Right ventricle myocardium superior (tissue), 1 donor: ENCODE data around the gene C1orf94. TPM values are rescaled to one million over a fixed set of nuclear protein-coding genes. Genes with fewer than 3 reads are reported as not detected.

Experiments used
- ATAC-seq: fragments of 200-7000 bp; cut with Tn5 transposase; one replicate; pipeline ENCODE4 v1.9.1; 2020; ENCODE audit warnings: mild to moderate bottlenecking; ENCODE audit not compliant: poor library complexity
- DNase-seq: peaks from one replicate; pipeline ENCODE4 v3.0.0-alpha.2; 2020
- intact Hi-C: fragments of 100-400 bp; cut with DNase I; formaldehyde crosslinking; loops from one replicate; pipeline ENCODE4 v1.11.2; 2022
- total RNA-seq: library from RNA; stranded (reverse); fragmentation: NEBNext Ultra II Directional; extraction: Animal tissue kit (Norgen Biotek cat#: 25700); gene quantifications from one replicate; pipeline ENCODE4 v1.2.1, GENCODE V29; 2021
- donor health status: DM: no; HTN: yes; CAD: no; lungs with severe emphysema.

C1orf94 gene
- total RNA-seq, 1 donor from 2014 or later = not detected

DNA sequence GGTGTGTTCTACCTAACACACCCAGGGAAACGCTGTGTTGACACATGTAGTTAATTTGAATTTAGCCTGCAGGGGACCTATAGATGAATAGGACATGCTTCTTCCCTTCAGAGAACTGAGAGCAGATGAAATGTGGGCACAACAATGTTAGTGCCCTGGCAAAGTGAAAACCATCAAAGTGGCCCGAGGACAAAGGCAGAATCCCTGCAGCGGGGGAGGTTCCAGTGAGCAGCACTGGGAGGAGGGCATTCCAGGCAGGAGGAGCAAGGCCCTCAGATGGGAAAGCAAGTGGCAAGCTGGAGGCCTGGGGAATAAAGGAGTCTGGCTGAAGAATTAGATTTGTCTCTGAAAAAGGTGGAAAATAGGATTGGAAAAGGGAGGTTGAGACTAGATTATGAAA is 37.2 kb downstream of the C1orf94 start:
- DNase-seq (no peak), ATAC-seq (no peak)
- intact Hi-C loops = no loop called here

GRCh38 chr1:34231441-34231840 is 54.7 kb downstream of the C1orf94 start:
- intact Hi-C loops = no loop called here
- no peak for ATAC-seq
- DNase-seq = no peak

DNA sequence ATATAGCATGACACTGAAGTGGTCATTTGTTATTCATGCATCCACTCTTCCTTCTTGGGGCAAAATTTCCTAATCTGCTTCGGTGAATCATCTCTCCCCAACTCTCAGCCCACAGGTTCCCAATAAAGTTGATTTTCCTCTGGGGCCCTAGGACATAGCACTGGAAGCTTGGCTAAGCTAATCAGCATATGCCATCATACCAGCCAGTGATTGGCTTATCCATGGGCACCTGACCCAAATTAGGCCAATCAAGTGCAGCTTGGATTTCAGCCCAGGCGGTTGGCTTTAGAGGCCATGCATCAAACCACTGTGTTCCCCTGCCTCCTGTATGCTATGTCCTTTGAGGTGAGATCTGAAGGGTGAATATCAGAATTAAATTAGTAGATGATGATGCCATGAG is 58.9 kb downstream of the C1orf94 start:
- intact Hi-C loops = no loop called here
- no peak for ATAC-seq
- DNase-seq = no peak

GRCh38 chr1:34236089-34236488 is 59.4 kb downstream of the C1orf94 start:
- DNase-seq = no peak
- no peak for ATAC-seq
- intact Hi-C loops = no loop called here

DNA sequence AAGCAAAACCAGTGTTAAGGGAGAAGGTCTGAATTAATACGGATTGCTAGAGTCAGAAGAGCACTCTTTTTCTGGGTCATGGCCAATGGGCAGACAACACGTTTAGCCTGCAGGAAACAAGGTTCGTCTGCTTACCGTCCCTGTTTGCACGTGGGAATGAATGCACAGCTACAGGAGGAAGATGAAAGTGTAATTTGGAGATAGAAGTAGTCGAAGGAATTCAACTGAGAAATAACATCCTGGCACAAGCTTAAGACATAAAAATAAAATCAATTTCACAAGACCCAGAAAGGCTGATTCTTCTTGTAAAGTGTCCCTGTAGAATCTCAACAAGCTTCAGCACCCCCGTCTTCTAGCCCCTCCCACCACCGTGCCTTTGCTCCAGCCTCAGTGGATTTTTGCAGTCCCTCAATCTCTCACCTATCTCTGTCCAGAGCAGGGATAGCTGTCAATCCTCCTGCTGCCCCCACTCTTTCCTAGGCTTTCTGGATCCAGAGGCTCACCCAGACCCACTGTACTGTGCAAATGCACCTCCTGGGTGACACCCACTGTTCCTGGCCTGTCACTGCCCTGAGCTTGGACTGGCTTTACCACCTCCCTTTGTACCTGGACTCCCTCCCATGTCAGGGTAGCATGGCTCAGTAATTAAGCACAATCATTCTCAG is 60.6 kb downstream of the C1orf94 start:
- no peak for ATAC-seq
- intact Hi-C loops = no loop called here
- DNase-seq = no peak

GRCh38 chr1:34245967-34246366 is 69.3 kb downstream of the C1orf94 start:
- ATAC-seq (no peak), DNase-seq (no peak)
- intact Hi-C loops = no loop called here

DNA sequence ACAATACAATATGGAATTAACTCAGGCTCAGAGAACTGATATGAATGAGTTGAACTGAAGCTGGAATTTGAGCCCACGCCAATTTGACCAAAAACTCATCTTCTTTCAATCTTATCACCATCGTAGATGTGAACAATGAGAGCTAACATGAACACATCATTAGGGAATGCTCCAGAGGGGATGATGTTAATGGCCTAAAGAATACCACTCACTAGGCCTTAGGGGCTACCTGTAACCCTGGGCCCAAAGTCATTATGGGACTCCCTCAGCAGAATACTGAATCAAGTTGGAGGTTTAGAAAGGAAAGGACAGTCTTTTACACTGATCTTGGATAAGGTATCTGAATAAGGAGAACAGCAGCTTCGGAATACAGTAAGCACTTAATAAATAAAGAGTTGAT is 73.6 kb downstream of the C1orf94 start:
- DNase-seq (no peak), ATAC-seq (no peak)
- intact Hi-C loops = no loop called here

GRCh38 chr1:34262023-34262853 is 85.5 kb downstream of the C1orf94 start:
- ATAC-seq = no peak
- no peak for DNase-seq

GRCh38 chr1:34262921-34263320 is 86.2 kb downstream of the C1orf94 start:
- intact Hi-C loops = no loop called here
- DNase-seq (no peak), ATAC-seq (no peak)

More at GRCh38 chr1:34262023-34262853, 85.5 kb downstream of the C1orf94 start:
- intact Hi-C loops = no loop called here

GRCh38 chr1:34263406-34263805 is 86.7 kb downstream of the C1orf94 start:
- ATAC-seq (no peak), DNase-seq (no peak)
- intact Hi-C loops = no loop called here

- ATAC-seq = no peak
- no peak for DNase-seq
- intact Hi-C loops = no loop called here
Observed at GRCh38 chr1:34265396-34265795, 88.7 kb downstream of the C1orf94 start.

DNA sequence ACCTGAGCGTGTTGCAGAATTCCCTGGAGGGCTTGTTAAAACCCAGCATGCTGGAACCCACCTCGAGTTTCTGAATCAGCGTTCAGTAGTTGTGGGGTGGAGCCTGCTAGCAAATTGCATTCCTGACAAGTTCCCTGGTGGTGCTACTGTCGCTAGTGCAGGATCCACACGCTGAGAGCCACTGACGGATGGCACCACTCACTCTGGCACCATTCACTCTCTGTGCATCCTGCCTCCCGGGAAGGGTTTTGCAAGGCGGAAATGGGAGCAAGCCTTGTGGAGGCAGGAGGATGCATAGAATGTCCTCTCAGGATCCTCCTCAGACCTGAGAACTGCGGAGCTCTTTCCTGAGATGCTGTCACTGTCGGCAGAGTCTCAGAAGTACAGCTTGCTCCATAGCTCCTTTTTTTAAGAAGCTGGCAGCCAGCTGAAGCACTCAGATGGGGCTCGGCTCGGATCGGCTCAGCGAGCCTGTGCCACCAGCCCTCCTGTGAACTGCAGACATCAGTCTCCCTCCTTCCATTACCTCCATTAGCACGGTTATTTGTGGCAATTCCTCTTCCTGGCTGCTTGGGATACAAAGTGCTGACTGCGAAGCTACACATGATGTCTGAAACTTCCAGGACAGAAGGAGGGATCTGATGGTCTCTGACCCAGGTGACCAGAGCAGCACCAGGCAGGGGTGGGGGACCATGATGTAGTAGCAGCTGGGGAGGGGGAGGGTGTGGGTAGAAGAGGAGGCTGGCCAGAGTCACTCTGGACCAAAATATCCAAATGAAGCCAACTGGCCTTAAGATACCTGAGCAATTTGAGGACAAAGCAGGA is 89.6 kb downstream of the C1orf94 start:
- intact Hi-C loops = no loop called here
- ATAC-seq (no peak), DNase-seq (no peak)

DNA sequence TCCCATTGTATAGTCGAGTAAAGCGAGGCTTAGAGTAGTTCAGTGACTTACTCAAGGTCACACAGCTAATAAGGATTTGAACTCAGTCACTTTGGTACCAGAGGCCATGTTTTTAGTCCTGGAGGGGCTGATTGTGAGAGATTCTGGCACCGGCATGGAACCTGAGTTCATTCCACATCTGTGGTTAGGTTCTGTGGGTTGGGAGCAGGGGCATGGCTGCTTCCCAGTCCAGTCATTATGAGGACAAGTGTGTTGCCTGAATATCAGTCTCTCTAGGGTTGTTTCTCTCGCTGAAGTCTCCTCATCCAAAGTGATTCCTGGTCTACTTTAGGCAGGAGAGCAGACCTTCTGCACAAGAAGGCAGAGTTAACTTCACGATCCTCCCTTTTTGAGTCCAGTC is 90.6 kb downstream of the C1orf94 start:
- intact Hi-C loops = no loop called here
- no peak for DNase-seq
- no peak for ATAC-seq

- DNase-seq (no peak), ATAC-seq (no peak)
- intact Hi-C loops = no loop called here
Observed at GRCh38 chr1:34268311-34268954, 91.7 kb downstream of the C1orf94 start.

Other genes with a start within 250 kb of the C1orf94 start
- 0.40 TPM for gene CSMD2, start 11.7 kb upstream of the C1orf94 start, total RNA-seq